ENCODE results near the gene CDH11. TPM values are rescaled to one million over a fixed set of nuclear protein-coding genes. Genes with fewer than 3 reads are reported as not detected.

The CDH11 gene
- total RNA-seq, 1 donor from 2014 or later: 94.1 TPM

DNA sequence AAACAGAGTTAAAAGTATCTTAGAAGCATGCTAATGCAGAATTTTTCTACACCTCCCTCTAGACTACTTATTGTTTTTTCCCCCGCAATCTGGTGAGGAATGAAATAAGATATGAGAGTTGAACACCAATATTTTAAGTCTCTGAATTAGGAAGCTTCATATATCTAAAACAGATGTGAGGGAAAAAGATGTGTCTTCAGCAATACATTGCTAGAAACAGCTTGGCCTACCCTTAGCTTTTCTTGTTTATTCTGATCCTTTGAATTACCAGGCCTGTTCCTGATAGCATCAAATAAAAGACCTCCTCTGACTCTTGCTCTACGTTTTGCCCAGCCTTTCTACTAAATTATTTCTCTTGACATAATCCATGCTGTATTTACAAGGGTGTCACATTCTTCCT, 221.8 kb downstream of the CDH11 start:
- Histone ChIP-seq H3K9me3 (no peaks in the 10 kb centered on the region), H3K4me1 (no peaks in the 10 kb centered on the region), H3K4me3 (no peak overlapping the region), H3K27ac (no peak overlapping the region), H3K27me3 (ENCODE audit: low read depth) (no peaks in the 10 kb centered on the region), H3K36me3 (no peaks in the 10 kb centered on the region)
- intact Hi-C loops (cut with DNase I): no loop called here
- TF ChIP-seq, protein P1, sequence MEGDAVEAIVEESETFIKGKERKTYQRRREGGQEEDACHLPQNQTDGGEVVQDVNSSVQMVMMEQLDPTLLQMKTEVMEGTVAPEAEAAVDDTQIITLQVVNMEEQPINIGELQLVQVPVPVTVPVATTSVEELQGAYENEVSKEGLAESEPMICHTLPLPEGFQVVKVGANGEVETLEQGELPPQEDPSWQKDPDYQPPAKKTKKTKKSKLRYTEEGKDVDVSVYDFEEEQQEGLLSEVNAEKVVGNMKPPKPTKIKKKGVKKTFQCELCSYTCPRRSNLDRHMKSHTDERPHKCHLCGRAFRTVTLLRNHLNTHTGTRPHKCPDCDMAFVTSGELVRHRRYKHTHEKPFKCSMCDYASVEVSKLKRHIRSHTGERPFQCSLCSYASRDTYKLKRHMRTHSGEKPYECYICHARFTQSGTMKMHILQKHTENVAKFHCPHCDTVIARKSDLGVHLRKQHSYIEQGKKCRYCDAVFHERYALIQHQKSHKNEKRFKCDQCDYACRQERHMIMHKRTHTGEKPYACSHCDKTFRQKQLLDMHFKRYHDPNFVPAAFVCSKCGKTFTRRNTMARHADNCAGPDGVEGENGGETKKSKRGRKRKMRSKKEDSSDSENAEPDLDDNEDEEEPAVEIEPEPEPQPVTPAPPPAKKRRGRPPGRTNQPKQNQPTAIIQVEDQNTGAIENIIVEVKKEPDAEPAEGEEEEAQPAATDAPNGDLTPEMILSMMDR (IDR thresholded peaks at IDR 0.05): no peak
- DNase-seq (no peak), ATAC-seq (no peak)

DNA sequence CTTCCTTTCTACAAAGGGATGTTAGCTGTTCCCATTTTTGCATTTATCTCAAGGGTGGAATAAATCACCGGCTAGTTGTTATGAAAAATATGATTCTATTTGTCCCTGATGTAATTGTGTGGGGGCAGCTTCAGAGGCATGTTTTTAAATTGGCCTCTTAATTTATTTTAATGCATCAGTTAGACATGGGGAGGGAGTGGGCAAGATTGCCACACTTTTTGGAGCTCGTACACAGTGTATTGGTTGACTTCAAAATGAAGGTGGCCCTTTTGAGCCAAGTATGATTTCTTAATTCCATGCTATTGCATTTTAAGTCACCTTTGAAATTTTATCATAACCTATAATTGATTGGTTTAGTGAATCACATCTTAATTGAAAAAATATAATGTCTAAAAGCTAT, 223.7 kb downstream of the CDH11 start:
- no peak overlapping the region for H3K4me3 ChIP-seq
- intact Hi-C loops (cut with DNase I): no loop called here
- H3K36me3 ChIP-seq: no peaks in the 10 kb centered on the region
- no peaks in the 10 kb centered on the region for H3K9me3 ChIP-seq
- no peaks in the 10 kb centered on the region for H3K4me1 ChIP-seq
- DNase-seq (no peak), ATAC-seq (no peak)
- H3K27ac ChIP-seq: no peak overlapping the region
- no peaks in the 10 kb centered on the region for H3K27me3 ChIP-seq (ENCODE audit: low read depth)
- TF ChIP-seq, protein P1 (IDR thresholded peaks at IDR 0.05): no peak

All from lower lobe of right lung (tissue), 2 donors.